AG04450 (cell line): Measurements from ENCODE around the gene E2F3. TPM values are rescaled to one million over a fixed set of nuclear protein-coding genes. Genes with fewer than 3 reads are reported as not detected.

Source experiments
- CTCF ChIA-PET: fragments of 300-600, 350-600 bp; formaldehyde crosslinking; extraction: SDS; loops from one replicate; lab custom pipeline; 2022; ENCODE audit warnings: antibody characterized with exemption, inconsistent platforms; lab: Charles Lee
- POLR2A ChIA-PET: fragments of 350-600 bp; formaldehyde crosslinking; extraction: SDS; loops from one replicate; lab custom pipeline; 2021; ENCODE audit warnings: antibody characterized with exemption, inconsistent platforms; lab: Yijun Ruan, JAX
- DNase-seq: peaks from one replicate; pipeline ENCODE4 v3.0.0-alpha.2; 2011; ENCODE audit warnings: low read depth, low spot score
- H3K27ac ChIP-seq: one replicate; pipeline ENCODE4 v1.5.1; 2012; ENCODE audit warnings: low read depth, low read length, control low read depth
- H3K27me3 ChIP-seq: one replicate; pipeline ENCODE4 v1.6.0; 2012; ENCODE audit warnings: low read length; ENCODE audit not compliant: control insufficient read depth, insufficient read depth
- H3K4me3 ChIP-seq: 2 replicates; pipeline ENCODE4 v1.5.1; 2011; ENCODE audit warnings: mild to moderate bottlenecking, low read depth, low read length, control low read depth
- H3K9me3 ChIP-seq: 2 replicates; pipeline ENCODE4 v1.5.1; 2012; ENCODE audit warnings: low read length; ENCODE audit not compliant: control insufficient read depth, insufficient read depth
- polyA plus RNA-seq: library from polyadenylated mRNA; depleted of rRNA; stranded (reverse); fragments of >200 nt; gene quantifications from 2 replicates; pipeline ENCODE4 v1.2.3, GENCODE V29; 2011
- TF ChIP-seq, protein P1 (sequence below): IDR thresholded peaks from 2 replicates; pipeline ENCODE4 v1.5.1; 2011; ENCODE audit warnings: low read depth, low read length, control low read depth, inconsistent platforms

E2F3 gene
- polyA plus RNA-seq, 1 experiment, result 10.7 TPM

DNA sequence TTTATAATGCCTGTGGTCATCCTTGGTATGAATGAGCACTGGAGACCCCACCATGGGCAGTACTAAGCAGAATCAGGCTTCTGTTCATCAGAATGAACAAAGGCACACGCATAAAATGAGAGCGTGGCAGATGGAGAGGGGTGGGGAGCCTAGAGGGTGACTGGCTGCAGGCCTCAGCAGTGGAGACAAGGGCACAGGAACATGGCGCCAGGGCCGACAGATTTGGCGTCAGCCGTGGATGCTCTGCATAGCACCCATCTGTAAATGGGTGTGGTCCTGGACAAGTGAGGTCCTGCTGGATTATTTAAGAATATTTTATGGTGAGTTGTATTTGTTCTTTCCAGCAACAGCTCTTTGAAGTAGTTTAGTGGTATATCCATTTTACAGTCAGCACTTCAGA lies 33.1 kb downstream of the E2F3 start:
- no peaks in the 10 kb centered on the region for H3K27me3 ChIP-seq
- ChIA-PET CTCF (no interaction called here), POLR2A (no interaction called here)
- DNase-seq, result no peak
- no peaks in the 10 kb centered on the region; the same call in 1 of the 2 replicates for H3K9me3 ChIP-seq
- no peak overlapping the region for H3K27ac ChIP-seq
- H3K4me3 ChIP-seq, result no peak overlapping the region
- TF ChIP-seq, protein P1, sequence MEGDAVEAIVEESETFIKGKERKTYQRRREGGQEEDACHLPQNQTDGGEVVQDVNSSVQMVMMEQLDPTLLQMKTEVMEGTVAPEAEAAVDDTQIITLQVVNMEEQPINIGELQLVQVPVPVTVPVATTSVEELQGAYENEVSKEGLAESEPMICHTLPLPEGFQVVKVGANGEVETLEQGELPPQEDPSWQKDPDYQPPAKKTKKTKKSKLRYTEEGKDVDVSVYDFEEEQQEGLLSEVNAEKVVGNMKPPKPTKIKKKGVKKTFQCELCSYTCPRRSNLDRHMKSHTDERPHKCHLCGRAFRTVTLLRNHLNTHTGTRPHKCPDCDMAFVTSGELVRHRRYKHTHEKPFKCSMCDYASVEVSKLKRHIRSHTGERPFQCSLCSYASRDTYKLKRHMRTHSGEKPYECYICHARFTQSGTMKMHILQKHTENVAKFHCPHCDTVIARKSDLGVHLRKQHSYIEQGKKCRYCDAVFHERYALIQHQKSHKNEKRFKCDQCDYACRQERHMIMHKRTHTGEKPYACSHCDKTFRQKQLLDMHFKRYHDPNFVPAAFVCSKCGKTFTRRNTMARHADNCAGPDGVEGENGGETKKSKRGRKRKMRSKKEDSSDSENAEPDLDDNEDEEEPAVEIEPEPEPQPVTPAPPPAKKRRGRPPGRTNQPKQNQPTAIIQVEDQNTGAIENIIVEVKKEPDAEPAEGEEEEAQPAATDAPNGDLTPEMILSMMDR, result no peak

DNA sequence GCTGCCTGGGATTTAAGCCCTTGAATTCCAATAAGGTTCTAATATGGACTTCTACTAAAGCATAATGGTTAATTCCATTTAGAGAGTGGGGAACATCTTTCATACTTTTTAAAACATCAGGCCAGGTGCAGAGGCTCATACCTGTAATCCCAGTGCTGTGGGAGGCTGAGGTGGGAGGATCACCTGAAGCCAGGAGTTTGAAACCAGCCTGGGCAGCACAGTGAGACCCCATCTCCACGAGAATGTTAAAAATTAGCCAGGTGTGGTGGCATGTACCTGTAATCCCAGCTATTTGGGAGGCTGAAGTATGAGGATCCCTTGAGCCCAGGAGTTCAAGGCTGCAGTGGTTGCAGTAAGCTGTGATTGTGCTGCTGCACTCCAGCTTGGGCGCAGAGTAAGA lies 35.0 kb downstream of the E2F3 start:
- ChIA-PET CTCF (interaction anchor here (1.7 kb wide), 1 partner anchor 32 kb away, joined by 4 read pairs; no protein-coding TSS in a partner anchor), POLR2A (no interaction called here)
- H3K27ac ChIP-seq, result no peak overlapping the region
- H3K9me3 ChIP-seq, result no peaks in the 10 kb centered on the region; the same call in 1 of the 2 replicates
- no peak for DNase-seq
- H3K4me3 ChIP-seq, result no peak overlapping the region
- TF ChIP-seq, protein P1, result no peak
- no peaks in the 10 kb centered on the region for H3K27me3 ChIP-seq

DNA sequence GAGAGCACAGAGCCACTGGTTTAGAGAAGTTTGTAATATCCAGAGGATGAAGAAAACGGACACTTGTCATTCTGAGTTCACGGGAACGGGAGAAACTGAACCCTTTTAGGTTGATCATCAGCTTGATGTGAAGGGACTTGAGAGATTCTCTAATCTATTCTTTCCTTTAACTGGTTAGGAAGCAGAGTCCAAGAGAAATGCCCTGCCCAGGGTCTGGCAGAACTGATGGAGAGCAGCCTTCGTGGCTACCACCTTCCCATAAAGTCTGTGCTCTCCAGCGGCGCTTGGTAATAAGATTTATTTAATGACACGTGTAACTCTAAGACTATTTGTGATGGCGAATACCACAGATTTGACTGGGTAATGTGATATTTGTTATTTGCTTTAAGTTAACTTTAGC lies 36.0 kb downstream of the E2F3 start:
- ChIA-PET POLR2A (no interaction called here), CTCF (interaction anchor here (0.9 to 1.4 kb wide), 2 partner anchors 10 to 18 kb away, joined by 3 read pairs; no protein-coding TSS in a partner anchor)
- no peaks in the 10 kb centered on the region; the same call in 1 of the 2 replicates for H3K9me3 ChIP-seq
- H3K4me3 ChIP-seq, result no peak overlapping the region
- H3K27me3 ChIP-seq, result no peaks in the 10 kb centered on the region
- TF ChIP-seq, protein P1, result no peak
- H3K27ac ChIP-seq, result no peak overlapping the region
- no peak for DNase-seq

DNA sequence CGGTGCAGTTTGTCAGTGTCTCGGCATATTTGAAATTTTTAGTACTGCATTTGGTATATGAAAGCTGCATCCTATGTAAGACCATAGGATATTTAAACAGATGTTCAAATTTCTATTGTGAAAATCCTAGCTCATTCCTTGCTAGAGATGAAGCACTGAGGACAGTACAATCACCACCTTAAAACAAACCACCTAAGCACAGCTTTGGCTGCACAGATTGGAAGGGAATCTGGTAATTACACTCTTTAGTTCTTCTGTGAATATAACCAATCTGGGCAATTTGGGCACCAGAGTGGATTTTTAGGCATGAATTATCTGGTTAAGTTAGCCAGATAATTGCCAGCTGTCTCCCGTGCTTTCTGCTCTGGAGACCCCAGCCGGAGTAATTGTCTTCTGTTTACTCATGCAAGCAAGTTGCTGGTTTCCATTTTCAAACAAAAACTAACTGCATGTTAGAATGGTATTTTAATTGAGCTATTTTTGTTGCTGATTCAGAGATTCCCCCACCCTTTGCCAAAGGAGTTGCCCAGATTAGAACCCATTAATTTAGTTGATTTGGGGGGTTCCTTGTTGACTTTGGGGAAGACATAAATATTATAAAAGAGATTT lies 36.9 kb downstream of the E2F3 start:
- TF ChIP-seq, protein P1, result no peak
- Histone ChIP-seq H3K9me3 (no peaks in the 10 kb centered on the region; the same call in 1 of the 2 replicates), H3K4me3 (no peak overlapping the region), H3K27me3 (no peaks in the 10 kb centered on the region), H3K27ac (no peak overlapping the region)
- POLR2A ChIA-PET, result no interaction called here
- CTCF ChIA-PET, result interaction anchor here (0.9 to 1.4 kb wide), 3 partner anchors 11 to 34 kb away, joined by 3 to 4 read pairs (median 3); no protein-coding TSS in a partner anchor
- no peak for DNase-seq

DNA sequence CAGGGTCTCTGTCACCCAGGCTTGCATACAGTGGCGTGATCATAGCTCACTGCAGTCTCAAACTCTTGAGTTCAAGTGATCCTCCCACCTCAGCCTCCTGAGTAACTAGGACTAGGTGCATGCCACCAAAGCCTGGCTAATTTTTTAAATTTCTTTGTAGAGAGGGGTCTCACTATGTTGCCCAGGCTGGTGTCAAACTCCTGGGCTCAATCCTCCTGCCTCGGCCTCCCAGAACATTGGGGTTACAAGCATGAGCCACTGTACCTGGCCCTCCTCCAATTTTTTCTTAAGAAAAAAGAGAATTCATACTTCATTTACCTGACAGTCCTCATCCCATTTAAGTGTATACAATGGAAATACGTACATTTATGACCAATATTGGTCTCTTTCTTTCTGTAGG lies 37.9 kb downstream of the E2F3 start:
- no peak overlapping the region for H3K4me3 ChIP-seq
- TF ChIP-seq, protein P1, result no peak
- H3K9me3 ChIP-seq, result no peaks in the 10 kb centered on the region; the same call in 1 of the 2 replicates
- CTCF ChIA-PET, result no interaction called here
- POLR2A ChIA-PET, result no interaction called here
- H3K27me3 ChIP-seq, result no peaks in the 10 kb centered on the region
- DNase-seq, result no peak
- no peak overlapping the region for H3K27ac ChIP-seq
